Measurements from ENCODE around the gene HRH2.

HRH2 gene

GRCh38 chr5:175690586-175690985, 32.7 kb downstream of the HRH2 start:
- FAIRE-seq (no peak), DNase-seq (ENCODE audit: insufficient read length, low spot score) (no peak)

GRCh38 chr5:175691761-175692160, 33.9 kb downstream of the HRH2 start:
- DNase-seq (ENCODE audit: insufficient read length, low spot score) (no peak), FAIRE-seq (no peak)

- no peak for DNase-seq (ENCODE audit: insufficient read length, low spot score)
- FAIRE-seq, result no peak
Observed at GRCh38 chr5:175692235-175692995, 34.5 kb downstream of the HRH2 start.

- no peak for FAIRE-seq
- no peak for DNase-seq (ENCODE audit: insufficient read length, low spot score)
Observed at GRCh38 chr5:175692996-175693710, 35.3 kb downstream of the HRH2 start.

GRCh38 chr5:175693741-175694140, 35.9 kb downstream of the HRH2 start:
- no peak for FAIRE-seq

GRCh38 chr5:175694371-175695160, 36.7 kb downstream of the HRH2 start:
- FAIRE-seq, result no peak
- DNase-seq (ENCODE audit: insufficient read length, low spot score), result no peak

More at GRCh38 chr5:175693741-175694140, 35.9 kb downstream of the HRH2 start:
- DNase-seq (ENCODE audit: insufficient read length, low spot score), result no peak

- FAIRE-seq, result no peak
Observed at GRCh38 chr5:175695161-175696126, 37.6 kb downstream of the HRH2 start.

GRCh38 chr5:175696139-175696854, 38.4 kb downstream of the HRH2 start:
- no peak for FAIRE-seq
- peak; percentile 29 for DNase-seq (ENCODE audit: insufficient read length, low spot score)

More at GRCh38 chr5:175695161-175696126, 37.6 kb downstream of the HRH2 start:
- no peak for DNase-seq (ENCODE audit: insufficient read length, low spot score)

GRCh38 chr5:175696855-175697198, 39.0 kb downstream of the HRH2 start:
- no peak for FAIRE-seq
- DNase-seq (ENCODE audit: insufficient read length, low spot score), result no peak

GRCh38 chr5:175697846-175698245, 40.0 kb downstream of the HRH2 start:
- DNase-seq (ENCODE audit: insufficient read length, low spot score), result no peak
- FAIRE-seq, result no peak

GRCh38 chr5:175698401-175699115, 40.7 kb downstream of the HRH2 start:
- FAIRE-seq (no peak), DNase-seq (ENCODE audit: insufficient read length, low spot score) (no peak)

- DNase-seq (ENCODE audit: insufficient read length, low spot score) (no peak), FAIRE-seq (no peak)
Observed at GRCh38 chr5:175700991-175701390, 43.1 kb downstream of the HRH2 start.

- FAIRE-seq (no peak), DNase-seq (ENCODE audit: insufficient read length, low spot score) (no peak)
Observed at GRCh38 chr5:175701797-175702196, 43.9 kb downstream of the HRH2 start.

GRCh38 chr5:175706499-175706898, 48.6 kb downstream of the HRH2 start:
- FAIRE-seq, result no peak

GRCh38 chr5:175707751-175708375, 50.0 kb downstream of the HRH2 start:
- no peak for FAIRE-seq

More at GRCh38 chr5:175706499-175706898, 48.6 kb downstream of the HRH2 start:
- DNase-seq (ENCODE audit: insufficient read length, low spot score), result no peak

GRCh38 chr5:175709276-175709781, 51.5 kb downstream of the HRH2 start:
- FAIRE-seq, result no peak
- no peak for DNase-seq (ENCODE audit: insufficient read length, low spot score)

More at GRCh38 chr5:175707751-175708375, 50.0 kb downstream of the HRH2 start:
- no peak for DNase-seq (ENCODE audit: insufficient read length, low spot score)

GRCh38 chr5:175710326-175710725, 52.5 kb downstream of the HRH2 start:
- FAIRE-seq, result no peak
- no peak for DNase-seq (ENCODE audit: insufficient read length, low spot score)

GRCh38 chr5:175711031-175711430, 53.2 kb downstream of the HRH2 start:
- DNase-seq (ENCODE audit: insufficient read length, low spot score) (no peak), FAIRE-seq (no peak)

Data from GM19239 (cell line).